Smooth muscle cell of the brain vasculature (primary cell): Measurements from ENCODE around the gene SPATA1.
"Not testable (repeated sequence)": the region's sequence is repeated elsewhere in the genome, so short reads cannot be mapped to it uniquely, and the experiment has no call there.

Source experiments
- DNase-seq: peaks from one replicate; pipeline ENCODE4 v3.0.0-alpha.2; 2012; ENCODE audit warnings: low read depth, low spot score

SPATA1 gene, protein sequence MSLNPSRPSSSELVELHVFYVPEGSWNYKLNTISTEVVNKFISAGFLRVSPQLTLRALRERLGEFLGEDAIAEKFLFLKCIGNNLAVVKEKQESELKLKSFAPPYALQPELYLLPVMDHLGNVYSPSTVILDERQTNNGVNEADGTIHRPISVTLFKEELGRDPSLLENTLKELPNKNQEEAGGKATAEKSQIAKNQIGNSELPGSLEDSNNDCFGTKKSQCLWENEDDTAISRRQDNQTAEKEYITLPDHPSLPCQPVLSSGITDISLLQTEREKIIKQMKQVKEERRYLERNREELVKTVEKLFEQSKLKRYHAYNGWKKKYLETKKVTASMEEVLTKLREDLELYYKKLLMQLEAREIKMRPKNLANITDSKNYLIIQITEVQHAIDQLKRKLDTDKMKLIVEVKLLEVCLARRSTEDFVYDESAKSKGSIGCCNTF

DNA sequence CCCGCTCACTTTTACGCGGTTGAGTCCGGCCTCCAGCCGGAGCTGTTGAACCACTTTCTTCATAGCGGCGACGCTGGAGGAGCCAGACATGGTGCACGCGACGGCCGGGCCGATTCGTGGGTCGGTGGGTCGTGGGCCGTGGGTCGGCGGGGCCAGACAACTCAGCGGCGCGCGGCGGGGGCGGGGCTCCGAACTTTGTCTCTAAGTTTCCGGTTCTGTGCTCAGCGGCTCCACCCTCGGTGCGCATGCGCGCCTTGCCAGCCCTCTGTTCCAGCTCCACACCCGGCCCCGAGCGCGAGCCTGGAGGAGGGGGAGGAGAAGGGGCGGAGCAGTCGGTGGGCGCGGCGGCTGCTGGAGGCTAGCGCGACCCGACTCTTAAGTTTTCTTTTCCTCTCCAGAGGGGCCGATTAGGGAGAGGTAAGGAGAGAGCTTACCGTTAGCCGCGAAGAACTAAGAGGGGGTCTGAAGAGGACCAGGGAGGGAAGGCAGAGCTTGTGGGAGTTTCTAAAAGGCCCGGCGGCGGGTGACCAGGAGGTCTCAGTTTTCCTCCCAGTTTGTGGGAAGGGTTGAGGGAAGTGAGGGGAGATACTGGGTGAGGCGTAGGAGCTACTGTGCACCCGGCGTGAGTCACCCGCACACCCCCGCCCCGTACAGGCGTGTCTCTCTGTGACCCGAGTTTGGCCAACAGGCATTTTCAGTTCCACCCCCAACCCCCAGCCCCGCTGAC, at the start of gene SPATA1, which contains the start of gene GNG5:
SPATA1 (plus strand) TSS at position 385 of the 727 bp plus-strand sequence. CDS start 9,974 bp downstream, outside the sequence.
GNG5 (minus strand) TSS at position 580 of the 727 bp plus-strand sequence; CDS start at position 90, 490 bp downstream.
- DNase-seq, result peak; percentile 90

DNA sequence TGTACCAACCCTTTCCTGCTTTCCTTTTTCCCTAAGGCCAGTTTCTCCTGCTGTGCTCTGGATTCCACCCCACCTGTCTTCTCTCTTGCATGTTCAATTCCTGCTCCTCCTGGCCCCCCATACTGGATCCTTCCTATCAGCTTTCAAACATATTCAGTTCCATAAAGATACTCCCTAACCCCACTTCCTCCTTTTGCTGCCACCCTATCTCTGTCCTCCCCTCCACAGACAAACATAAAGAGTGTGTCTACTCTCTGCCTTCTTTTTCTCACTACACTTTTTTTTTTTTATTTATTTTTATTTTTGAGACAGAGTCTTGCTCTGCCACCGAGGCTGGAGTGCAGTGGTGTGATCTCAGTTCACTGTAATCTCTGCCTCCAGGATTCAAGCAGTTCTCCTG, 44.1 kb upstream of the SPATA1 start:
- DNase-seq, result no peak

DNA sequence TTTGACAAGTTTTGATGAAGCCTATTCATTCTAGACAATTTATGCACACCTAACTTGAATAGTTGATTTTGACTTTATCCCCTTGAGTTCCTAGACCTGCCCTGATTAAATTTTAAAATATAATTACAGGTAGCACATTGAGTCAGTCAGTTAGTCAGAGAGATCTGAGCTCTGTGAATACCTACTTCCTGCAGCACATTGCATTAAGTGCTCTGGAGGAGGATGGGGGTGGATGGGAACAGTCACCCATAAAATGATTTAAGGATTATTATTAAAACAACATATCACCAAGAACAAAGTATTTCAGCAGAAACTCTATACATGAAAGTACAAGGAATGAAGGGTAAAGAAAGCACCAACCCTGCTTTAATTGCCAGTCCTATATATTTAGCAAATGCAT, 38.9 kb upstream of the SPATA1 start:
- DNase-seq, result no peak

DNA sequence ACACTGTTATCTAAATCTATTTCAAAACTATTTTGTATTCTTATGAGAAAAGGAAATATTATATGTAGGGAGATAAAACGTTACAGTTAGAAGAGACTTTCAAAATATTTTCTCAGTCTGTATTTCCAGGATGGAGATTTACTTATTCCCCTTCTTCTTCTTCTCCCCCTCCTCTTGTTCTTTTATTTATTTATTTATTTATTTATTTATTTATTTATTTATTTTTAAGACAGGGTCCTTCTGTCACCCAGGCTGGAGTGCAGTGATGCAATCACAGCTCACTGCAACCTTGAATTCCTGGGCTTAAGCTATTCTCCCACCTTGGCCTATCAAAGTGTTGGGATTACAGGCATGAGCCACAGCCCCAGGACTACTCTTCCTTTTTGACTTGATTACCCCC, 30.0 kb upstream of the SPATA1 start:
- DNase-seq, result no peak

DNA sequence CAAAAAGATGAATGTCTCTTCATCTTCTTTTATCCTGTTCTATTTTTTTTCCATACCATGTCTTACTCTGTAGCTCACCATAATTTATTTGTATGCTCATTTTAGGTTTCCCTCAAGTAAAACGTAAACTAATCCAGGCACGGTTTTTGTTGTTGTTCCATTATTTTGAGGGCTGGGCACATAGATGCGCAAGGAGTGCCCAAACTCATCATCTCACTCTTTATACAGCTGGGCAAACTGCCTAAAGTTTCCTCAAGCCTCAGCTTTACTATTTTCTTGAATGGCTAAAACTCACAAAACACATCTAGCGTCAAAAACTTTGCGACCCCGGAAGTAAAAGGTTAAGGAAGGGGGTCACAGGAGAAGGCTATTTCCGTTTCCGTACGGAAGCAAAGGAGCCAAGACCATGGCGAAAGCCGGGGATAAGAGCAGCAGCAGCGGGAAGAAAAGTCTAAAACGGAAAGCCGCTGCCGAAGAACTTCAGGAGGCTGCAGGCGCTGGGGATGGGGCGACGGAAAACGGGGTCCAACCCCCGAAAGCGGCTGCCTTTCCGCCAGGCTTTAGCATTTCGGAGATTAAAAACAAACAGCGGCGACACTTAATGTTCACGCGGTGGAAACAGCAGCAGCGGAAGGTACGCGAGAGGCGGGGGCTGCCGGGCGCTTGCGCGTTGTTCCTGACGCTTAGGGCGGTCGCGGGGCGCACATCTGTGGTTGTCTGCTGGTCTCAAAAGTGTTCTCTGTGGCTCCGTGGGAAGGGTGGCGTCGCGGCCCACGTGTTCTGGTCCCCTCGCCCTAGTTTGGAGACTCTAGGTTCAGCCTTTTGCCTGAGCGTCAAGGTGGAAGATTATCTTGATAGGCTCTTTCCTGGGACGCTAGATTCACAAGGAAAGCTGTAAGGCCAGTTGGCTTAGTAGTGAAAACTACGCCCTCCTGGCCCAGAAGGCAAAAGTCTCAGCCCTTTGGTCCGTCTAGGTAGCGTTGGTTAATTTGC, 27.0 kb upstream of the SPATA1 start, which contains the start of gene RPF1:
RPF1 (plus strand) TSS at position 391 of the 993 bp plus-strand sequence; CDS start at position 407, 16 bp downstream.
- DNase-seq, result peak; percentile 36

DNA sequence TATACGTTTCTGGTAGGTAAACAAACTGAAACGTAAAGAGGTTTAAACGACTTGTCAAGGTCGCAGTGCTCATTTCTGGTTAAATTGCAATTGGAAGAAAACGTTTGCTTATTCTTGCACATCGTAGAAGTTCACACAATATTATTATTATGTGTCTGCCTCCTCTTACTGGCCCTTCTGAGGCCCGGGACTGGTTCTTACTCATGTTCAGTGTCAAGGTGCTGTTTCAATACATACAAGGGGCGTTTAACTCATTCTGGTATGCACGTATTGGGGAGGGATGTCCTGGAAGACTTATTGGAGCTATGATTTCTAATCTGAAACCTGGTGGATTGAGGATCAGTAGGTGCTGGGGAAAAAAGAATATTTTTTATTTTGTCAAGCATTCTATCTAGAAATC, 26.2 kb upstream of the SPATA1 start:
- DNase-seq, result no peak

DNA sequence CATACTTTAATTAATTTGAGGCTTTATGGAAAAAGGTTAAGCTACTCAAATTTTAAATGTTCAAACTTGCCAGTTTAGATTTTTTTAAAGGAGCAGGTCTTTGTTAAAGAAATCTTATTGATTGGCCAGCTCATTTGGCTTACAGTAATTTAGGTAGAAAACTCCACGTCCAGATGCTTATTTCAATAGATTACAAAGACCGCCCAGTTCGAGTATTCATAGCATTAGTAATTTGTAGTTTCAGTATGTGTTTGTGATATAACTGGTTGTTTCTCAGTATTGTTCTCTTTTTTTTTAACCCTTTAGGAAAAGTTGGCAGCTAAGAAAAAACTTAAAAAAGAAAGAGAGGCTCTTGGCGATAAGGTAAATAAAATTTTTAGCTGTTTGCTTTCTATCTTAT, 25.5 kb upstream of the SPATA1 start:
- DNase-seq, result no peak

DNA sequence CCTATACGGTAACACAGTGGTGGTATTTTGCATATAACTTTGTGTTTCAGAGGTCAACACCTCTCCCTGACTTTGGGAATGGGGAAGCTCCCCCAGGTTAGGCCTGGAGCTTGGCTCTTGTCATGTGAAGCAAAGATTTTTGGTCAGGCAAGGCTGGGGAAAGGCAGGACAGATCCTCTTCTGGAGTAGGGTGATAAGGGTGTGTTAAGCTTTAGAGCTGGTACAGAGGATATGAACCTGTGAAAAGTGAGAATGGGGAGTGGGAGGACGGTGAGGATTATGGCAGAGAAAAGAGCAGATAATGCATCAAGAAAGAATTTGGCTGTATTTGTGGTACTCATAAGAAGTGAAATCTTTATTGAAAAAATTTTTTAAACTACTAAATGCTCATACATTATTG, 24.9 kb upstream of the SPATA1 start:
- no peak for DNase-seq

DNA sequence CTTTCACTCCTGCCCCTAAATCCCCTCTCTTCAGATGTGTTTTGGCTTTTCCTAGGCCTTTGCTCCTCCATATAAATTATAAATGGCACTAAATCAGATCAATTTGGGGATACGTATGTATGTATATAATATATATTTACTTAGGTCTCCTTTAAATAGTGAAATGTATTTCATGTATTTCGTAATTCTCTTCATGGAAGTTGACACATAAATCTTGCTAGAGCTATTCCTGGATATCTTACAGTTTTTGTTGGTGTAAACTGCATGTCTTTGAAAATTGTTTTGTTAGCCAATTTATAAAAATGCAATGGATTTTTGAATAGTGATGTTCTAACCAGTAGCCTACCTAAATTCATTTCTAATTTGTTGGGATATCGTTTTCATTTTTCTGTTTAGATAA, 18.1 kb upstream of the SPATA1 start:
- no peak for DNase-seq

DNA sequence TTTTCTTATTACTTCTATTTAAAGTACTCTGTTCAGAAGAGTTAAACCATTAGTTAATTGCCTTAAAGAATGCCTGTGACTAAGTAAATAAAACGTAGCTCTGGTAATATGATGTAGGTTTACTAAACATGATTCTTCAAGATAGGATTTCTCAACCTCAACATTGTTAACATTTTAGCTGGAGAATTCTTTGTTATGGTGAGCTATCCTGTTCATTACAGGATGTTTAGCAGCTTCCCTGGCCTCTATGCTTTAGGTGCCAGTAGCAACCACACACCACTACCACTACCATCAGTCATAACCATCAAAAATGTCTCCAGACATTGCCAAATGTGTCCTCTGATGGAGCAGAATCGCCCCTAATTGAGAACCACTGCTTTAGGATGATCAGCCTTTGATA, 16.4 kb upstream of the SPATA1 start:
- DNase-seq, result no peak

DNA sequence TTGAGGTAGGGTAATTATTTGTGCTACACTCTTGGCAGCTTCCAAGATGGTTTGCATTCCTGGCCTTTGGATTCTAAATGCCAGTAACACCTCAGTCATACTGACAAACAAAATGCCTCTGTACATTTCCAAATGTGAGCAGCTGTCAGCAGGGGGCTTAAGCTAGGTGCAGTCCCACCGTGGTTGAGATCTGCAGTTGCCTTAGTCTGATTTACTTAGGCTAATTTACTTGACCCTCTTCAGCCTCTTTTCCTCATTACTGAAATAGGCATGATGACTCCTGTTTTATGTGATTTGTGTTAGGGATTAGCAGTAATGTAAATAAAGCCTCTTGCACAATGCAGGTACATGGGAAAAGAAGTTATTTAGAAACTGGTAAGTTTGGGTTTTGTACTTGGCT, 13.5 kb upstream of the SPATA1 start:
- DNase-seq, result no peak

DNA sequence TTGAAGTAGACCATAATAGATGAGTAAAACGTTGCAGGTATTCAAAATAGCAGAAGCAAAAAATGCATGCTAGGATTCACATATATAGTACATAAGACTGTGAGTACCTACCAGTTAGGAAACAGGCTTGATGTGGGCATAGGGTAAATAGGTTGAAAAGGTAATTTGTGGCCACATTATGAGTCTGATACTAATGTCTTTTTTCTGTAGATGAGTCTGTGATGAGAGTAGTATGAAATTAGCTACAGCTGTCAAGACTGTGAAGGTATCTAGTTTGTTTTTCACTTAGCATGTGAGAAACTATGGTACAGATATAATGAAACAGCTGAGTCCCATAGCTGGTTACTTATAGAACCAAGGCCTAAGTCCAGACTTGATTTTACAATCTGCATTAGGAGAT, 12.4 kb upstream of the SPATA1 start:
- no peak for DNase-seq

DNA sequence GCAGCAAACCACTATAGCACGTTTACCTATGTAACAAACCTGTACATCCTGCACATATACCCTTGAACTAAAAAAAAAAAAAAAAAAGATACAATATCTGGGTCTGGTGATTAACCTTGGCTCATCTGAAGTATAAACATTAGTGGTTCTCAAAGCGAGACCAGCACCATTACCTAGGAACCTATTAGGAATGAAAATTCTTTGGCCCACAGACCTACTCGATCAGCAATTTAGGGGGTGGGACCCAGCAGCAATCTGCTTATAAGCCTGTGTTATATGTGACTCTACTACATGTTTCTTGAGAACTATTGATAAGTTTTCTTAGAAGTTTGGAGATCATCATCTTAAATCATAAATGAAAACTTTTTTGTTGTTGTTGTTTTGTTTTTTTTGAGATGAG, 9.7 kb upstream of the SPATA1 start:
- no peak for DNase-seq

DNA sequence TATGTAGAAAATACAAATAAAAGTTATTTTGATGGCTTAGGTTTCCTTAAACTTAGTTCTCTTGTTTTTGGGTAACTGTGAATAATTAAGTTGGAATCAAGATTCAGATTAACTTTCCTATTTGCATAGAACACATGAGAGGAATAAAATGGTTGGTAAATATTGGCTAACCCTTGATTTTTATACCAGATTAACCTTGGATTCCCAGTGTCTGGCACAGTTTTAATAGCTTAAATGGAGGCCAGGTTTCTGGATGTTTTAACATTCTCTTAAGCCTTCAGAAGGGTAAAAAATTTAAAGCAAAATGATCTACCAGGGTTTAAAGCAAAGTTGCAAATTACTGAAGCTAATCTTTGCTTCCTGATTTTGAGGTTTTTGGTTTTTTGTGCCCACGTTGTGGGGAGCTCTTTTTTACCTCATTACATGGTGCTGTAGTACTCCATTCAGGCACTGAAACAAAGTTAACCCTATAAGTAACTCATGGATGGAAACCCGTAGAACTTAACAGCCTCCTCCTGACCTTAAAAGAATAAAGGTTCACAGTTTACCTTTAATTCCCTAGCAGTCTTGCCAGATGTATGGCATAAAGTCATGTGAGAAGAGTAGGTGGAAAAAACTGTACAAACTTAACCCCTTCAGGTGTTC, 8.4 kb upstream of the SPATA1 start:
- no peak for DNase-seq

DNA sequence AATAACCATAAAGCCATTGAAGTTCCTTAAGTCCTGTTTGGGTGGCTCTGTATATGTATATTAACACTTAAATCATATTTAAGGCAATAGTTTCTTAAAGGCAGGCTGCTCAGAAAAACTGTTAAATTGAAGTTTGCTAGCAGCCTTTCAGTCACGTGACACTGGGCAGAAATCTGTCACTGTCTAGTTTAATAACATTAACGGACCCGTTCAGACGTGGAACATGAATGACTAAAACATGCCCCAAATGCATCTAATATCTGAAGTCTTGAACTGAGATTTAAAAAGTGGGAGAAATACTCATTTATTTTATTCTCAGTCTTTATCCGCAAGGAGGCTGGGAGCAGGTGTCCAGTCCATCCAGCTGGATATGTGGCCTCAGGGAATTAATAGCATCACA, 3.3 kb upstream of the SPATA1 start:
- DNase-seq, result no peak

DNA sequence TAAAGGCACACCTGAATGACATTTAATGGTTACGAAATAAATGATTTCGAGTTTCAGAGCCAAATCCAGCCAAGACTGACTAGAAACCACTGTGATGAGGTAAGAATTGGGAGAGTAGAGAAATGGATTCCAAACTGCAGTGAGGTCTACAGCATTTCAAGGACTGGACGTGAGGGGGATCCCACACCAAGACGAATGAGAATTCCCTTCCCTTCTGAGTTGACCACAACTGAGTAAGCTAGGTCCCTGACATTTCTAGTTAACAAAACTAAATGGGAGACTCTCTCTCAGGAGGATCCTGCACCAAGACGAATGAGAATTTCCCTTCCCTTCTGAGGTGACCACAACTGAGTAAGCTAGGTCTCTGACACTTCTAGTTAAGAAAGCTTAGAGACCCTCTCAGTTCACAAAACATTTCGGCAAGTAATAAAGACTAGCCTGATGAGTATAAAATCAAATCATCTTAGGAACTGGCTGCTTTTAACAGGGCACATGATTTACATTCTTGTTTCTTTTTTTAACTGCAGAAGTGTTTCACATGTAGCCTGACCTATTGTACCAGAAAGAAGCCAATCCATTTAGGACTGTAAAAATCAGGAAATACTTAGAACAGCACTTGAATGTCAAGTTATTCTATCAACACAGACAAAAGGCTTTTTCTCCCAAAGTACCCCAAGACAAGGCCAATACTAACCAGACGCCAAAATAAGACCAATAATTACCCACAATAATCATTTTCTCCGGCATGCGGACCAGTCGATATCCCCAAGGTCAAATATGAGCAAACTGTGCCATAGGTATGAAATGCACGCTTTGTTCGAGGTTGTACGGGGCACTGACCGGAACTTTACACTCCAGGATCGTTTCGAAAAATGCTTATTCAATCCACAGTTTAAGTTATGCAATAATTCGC, 1.4 kb upstream of the SPATA1 start:
- no peak for DNase-seq

DNA sequence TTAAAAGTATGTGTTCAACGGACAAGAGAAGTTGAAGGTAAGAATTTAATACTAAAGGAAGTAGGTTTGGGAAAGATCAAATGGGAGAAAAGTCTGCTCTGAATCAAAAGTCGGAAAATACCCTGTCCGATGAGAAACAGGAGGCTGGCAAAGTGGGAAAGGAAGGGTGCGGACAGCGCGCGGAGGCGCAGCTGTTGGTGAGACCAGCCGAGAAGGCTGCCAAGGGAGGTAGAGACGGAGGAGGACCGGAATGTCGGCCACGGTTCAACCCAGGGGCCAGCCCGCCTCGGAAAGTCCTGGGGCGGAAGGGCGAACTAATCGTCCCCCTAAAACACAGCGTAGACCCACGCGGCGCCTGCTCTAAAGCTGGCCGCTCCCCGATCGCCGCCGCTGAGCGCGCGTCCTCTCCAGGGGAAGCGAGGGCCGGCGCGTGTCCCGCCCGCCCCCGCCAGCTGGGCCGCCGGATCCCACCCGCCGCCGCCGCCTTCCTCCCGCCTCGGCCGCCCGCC, 639 bp upstream of the SPATA1 start:
- DNase-seq, result no peak

DNA sequence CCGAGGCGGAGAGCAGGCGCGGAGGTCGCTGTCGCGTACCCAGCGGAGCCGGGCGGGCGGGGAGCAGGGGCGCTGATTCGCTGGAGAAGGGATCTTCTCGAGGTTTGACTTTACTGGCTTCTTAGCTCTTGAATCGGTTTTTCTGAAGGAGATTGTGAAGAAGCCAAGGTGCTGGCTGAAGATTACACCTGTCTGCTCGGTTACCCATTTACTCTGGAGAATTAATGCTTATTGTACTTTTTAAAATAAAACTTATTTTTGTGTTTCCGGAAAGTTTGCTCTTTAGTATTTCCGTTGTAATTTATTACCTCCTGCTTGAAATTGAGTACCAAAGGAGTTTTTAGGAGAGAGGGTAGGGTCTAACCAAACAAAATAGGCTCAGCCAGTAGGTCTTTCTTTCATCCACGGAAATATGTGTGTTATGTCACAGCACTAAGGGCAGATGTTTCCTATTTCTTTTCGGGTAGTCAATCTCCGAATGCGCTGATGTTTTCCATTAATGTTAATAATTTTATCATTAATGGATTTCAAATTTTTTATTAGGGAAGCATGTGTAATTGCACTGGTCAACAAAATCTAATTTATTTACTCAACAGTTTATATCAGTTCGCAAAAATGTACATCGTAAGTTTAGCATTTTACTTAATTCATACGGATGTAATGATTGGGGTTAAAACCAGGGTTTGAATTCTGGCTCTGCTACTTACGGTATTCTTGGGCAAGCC, 705 bp downstream of the SPATA1 start:
- DNase-seq, result no peak

DNA sequence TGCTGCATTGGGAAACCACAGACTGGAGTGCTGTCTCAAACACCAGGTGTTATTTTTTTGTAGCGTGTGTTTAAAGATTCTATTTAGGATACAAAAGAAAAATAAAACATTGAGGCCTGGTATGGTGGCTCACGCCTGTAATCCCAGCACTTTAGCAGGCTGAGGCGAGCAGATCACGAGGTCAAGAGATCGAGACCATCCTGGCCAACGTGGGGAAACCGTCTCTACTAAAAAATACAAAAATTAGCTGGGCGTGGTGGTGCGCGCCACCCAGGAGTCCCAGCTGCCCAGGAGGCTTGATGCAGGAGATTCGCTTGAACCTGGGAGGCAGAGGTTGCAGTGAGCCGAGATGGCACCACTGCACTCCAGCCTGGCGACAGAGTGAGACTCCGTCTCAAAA, 1.7 kb downstream of the SPATA1 start:
- not testable (repeated sequence) for DNase-seq
